GM23338 (cell line): Measurements from ENCODE around the gene ZFX. TPM values are rescaled to one million over a fixed set of nuclear protein-coding genes. Genes with fewer than 3 reads are reported as not detected.

ENCODE experiments used
- ATAC-seq: fragments of 200-7000 bp; cut with Tn5 transposase; 3 replicates; pipeline ENCODE4 v1.9.1; 2020
- DNase-seq: peaks from one replicate; pipeline ENCODE4 v3.0.0-alpha.2; 2015; ENCODE audit warnings: low spot score
- H2AFZ ChIP-seq: fragments of 200-600 bp; sonication (generic); 2 replicates; pipeline ENCODE4 v1.8.0; 2016; ENCODE audit warnings: antibody characterized with exemption, mild to moderate bottlenecking, moderate library complexity
- H3F3A ChIP-seq: fragments of 200-600 bp; sonication (generic); replicated peaks from 2 replicates; pipeline ENCODE4 v1.8.0; 2017; ENCODE audit warnings: antibody characterized with exemption, mixed run types, low read depth
- H3K27ac ChIP-seq: fragments of 200-600 bp; sonication (generic); 2 replicates; pipeline ENCODE4 v1.6.1; 2016; ENCODE audit warnings: low read depth
- H3K27me3 ChIP-seq: fragments of 200-600 bp; sonication (generic); 2 replicates; pipeline ENCODE4 v1.8.0; 2016; ENCODE audit warnings: mild to moderate bottlenecking, mixed run types, moderate library complexity; ENCODE audit not compliant: insufficient read depth
- H3K36me3 ChIP-seq: fragments of 200-600 bp; sonication (generic); 2 replicates; pipeline ENCODE4 v1.8.0; 2016; ENCODE audit warnings: mild to moderate bottlenecking; ENCODE audit not compliant: insufficient read depth
- H3K4me1 ChIP-seq: fragments of 200-600 bp; sonication (generic); 2 replicates; pipeline ENCODE4 v1.8.0; 2016; ENCODE audit warnings: mild to moderate bottlenecking, moderate library complexity; ENCODE audit not compliant: insufficient read depth
- H3K4me2 ChIP-seq: fragments of 200-600 bp; sonication (generic); 2 replicates; pipeline ENCODE4 v1.7.1; 2017; ENCODE audit warnings: mixed run types
- H3K4me3 ChIP-seq: fragments of 200-600 bp; sonication (generic); 2 replicates; pipeline ENCODE4 v1.6.1; 2016; ENCODE audit warnings: mixed run types
- H3K79me2 ChIP-seq: fragments of 200-600 bp; sonication (generic); replicated peaks from 2 replicates; pipeline ENCODE4 v1.8.0; 2017; ENCODE audit warnings: mild to moderate bottlenecking; ENCODE audit not compliant: insufficient read depth
- H3K9me2 ChIP-seq: fragments of 200-600 bp; sonication (generic); 2 replicates; pipeline ENCODE4 v1.8.0; 2017; ENCODE audit not compliant: insufficient read depth
- H4K20me1 ChIP-seq: fragments of 200-600 bp; sonication (generic); replicated peaks from 2 replicates; pipeline ENCODE4 v1.8.0; 2017; ENCODE audit warnings: mild to moderate bottlenecking; ENCODE audit not compliant: insufficient read depth
- H3K27ac Mint-ChIP-seq: 2 replicates; pipeline ENCODE4 v1.8.0; 2020; ENCODE audit warnings: inconsistent platforms, mild to moderate bottlenecking, moderate library complexity, mixed read lengths
- H3K27me3 Mint-ChIP-seq: 3 replicates; pipeline ENCODE4 v1.8.0; 2022; ENCODE audit warnings: low read depth, mild to moderate bottlenecking, moderate library complexity, mixed read lengths, inconsistent platforms; ENCODE audit not compliant: insufficient read depth, poor library complexity
- H3K36me3 Mint-ChIP-seq: 3 replicates; pipeline ENCODE4 v1.8.0; 2021; ENCODE audit warnings: low read depth, mild to moderate bottlenecking, inconsistent platforms, moderate library complexity, mixed read lengths
- H3K4me1 Mint-ChIP-seq: 3 replicates; pipeline ENCODE4 v1.8.0; 2020; ENCODE audit warnings: mild to moderate bottlenecking, inconsistent platforms, mixed read lengths
- H3K4me3 Mint-ChIP-seq: 3 replicates; pipeline ENCODE4 v1.8.0; 2021; ENCODE audit warnings: moderate library complexity, mild to moderate bottlenecking, inconsistent platforms, mixed read lengths
- H3K9me3 Mint-ChIP-seq: 3 replicates; pipeline ENCODE4 v1.8.0; 2020; ENCODE audit warnings: moderate library complexity, mild to moderate bottlenecking, inconsistent platforms, mixed read lengths
- CREB1 ChIP-seq: fragments of 250-450 bp; sonication (Bioruptor Pico); IDR thresholded peaks from 2 replicates; pipeline ENCODE4 v1.5.0; 2020; ENCODE audit warnings: low read depth, mild to moderate bottlenecking, moderate library complexity
- EZH2phosphoT487 ChIP-seq: fragments of 200-600 bp; sonication (generic); IDR thresholded peaks from one replicate; pipeline ENCODE4 v1.8.1; 2018; ENCODE audit warnings: antibody characterized with exemption; ENCODE audit not compliant: unreplicated experiment
- JUNB ChIP-seq: IDR thresholded peaks from one replicate; pipeline ENCODE4 v1.6.1; 2016; ENCODE audit warnings: antibody characterized with exemption; ENCODE audit not compliant: unreplicated experiment
- NANOG ChIP-seq: IDR thresholded peaks from 2 replicates; pipeline ENCODE4 v1.6.1; 2016; ENCODE audit warnings: antibody characterized with exemption, borderline replicate concordance
- STAT1 ChIP-seq: IDR thresholded peaks from one replicate; pipeline ENCODE4 v1.6.1; 2016; ENCODE audit warnings: antibody characterized with exemption; ENCODE audit not compliant: unreplicated experiment
- ZNF331 ChIP-seq: fragments of 250-450 bp; sonication (Bioruptor Pico); IDR thresholded peaks from 2 replicates; pipeline ENCODE4 v1.5.0; 2020; ENCODE audit warnings: low read depth, mild to moderate bottlenecking, moderate library complexity
- polyA plus RNA-seq: library from polyadenylated mRNA; unstranded; fragments of >200 nt; fragmentation: Nextera tagmentation; extraction: Ambion mirVana; gene quantifications from 2 replicates; pipeline ENCODE4 v1.2.1, GENCODE V29; 2016
- total RNA-seq: library from RNA; depleted of rRNA; stranded (reverse); fragments of >200 nt; shearing (Covaris generic); gene quantifications from 2 replicates; pipeline ENCODE4 v1.2.3, GENCODE V29; 2014
- TF ChIP-seq, protein P1 (sequence below): fragments of 250-450 bp; sonication (Bioruptor Pico); IDR thresholded peaks from 2 replicates; pipeline ENCODE4 v1.5.0; 2020; ENCODE audit warnings: mild to moderate bottlenecking, moderate library complexity
- TF ChIP-seq, protein P2 (sequence below): IDR thresholded peaks from 2 replicates; pipeline ENCODE4 v1.6.1; 2016; ENCODE audit warnings: antibody characterized with exemption

Gene ZFX
- total and polyA plus RNA-seq, 2 experiments from 2014 or later, result 11.0 to 15.4 TPM

DNA sequence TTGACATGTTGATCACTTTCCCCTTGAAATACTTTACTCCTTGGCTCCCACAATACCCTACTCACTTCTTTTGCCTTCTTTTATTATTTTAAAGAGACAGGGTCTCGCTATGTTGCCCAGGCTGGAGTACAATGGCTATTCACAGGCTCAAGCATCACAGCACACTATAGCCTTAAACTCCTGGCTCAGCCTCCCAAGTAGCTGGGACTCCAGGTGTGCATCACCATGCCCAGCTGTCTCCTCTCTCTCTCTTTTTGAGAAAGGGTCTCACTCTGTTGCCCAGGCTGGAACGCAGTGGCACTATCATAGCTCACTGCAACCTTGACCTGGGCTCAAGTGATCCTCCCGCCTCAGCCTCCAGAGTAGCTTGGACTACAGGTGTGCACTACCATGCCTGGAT lies 112.8 kb downstream of the ZFX start:
- Histone ChIP-seq H3K36me3 (no peaks in the 10 kb centered on the region), H2AFZ (no peak overlapping the region), H3F3A (no peaks in the 10 kb centered on the region), H3K4me3 (no peak overlapping the region), H3K9me2 (no peaks in the 10 kb centered on the region), H3K27me3 (no peaks in the 10 kb centered on the region), H3K4me1 (no peaks in the 10 kb centered on the region), H3K27ac (no peak overlapping the region), H3K4me2 (no peak overlapping the region), H4K20me1 (no peaks in the 10 kb centered on the region), H3K79me2 (no peaks in the 10 kb centered on the region)
- H3K36me3 Mint-ChIP-seq, result 0 out of 3 replicates have a peak, but pooled peaks cover 3% of the 10 kb centered on the region
- no peak overlapping the region for H3K27ac Mint-ChIP-seq
- no peak for DNase-seq
- no peak for ATAC-seq
- H3K27me3 Mint-ChIP-seq, result no peaks in the 10 kb centered on the region
- no peak for TF ChIP-seq NANOG
- TF ChIP-seq STAT1, result no peak
- no peak for TF ChIP-seq JUNB
- TF ChIP-seq, protein P1, sequence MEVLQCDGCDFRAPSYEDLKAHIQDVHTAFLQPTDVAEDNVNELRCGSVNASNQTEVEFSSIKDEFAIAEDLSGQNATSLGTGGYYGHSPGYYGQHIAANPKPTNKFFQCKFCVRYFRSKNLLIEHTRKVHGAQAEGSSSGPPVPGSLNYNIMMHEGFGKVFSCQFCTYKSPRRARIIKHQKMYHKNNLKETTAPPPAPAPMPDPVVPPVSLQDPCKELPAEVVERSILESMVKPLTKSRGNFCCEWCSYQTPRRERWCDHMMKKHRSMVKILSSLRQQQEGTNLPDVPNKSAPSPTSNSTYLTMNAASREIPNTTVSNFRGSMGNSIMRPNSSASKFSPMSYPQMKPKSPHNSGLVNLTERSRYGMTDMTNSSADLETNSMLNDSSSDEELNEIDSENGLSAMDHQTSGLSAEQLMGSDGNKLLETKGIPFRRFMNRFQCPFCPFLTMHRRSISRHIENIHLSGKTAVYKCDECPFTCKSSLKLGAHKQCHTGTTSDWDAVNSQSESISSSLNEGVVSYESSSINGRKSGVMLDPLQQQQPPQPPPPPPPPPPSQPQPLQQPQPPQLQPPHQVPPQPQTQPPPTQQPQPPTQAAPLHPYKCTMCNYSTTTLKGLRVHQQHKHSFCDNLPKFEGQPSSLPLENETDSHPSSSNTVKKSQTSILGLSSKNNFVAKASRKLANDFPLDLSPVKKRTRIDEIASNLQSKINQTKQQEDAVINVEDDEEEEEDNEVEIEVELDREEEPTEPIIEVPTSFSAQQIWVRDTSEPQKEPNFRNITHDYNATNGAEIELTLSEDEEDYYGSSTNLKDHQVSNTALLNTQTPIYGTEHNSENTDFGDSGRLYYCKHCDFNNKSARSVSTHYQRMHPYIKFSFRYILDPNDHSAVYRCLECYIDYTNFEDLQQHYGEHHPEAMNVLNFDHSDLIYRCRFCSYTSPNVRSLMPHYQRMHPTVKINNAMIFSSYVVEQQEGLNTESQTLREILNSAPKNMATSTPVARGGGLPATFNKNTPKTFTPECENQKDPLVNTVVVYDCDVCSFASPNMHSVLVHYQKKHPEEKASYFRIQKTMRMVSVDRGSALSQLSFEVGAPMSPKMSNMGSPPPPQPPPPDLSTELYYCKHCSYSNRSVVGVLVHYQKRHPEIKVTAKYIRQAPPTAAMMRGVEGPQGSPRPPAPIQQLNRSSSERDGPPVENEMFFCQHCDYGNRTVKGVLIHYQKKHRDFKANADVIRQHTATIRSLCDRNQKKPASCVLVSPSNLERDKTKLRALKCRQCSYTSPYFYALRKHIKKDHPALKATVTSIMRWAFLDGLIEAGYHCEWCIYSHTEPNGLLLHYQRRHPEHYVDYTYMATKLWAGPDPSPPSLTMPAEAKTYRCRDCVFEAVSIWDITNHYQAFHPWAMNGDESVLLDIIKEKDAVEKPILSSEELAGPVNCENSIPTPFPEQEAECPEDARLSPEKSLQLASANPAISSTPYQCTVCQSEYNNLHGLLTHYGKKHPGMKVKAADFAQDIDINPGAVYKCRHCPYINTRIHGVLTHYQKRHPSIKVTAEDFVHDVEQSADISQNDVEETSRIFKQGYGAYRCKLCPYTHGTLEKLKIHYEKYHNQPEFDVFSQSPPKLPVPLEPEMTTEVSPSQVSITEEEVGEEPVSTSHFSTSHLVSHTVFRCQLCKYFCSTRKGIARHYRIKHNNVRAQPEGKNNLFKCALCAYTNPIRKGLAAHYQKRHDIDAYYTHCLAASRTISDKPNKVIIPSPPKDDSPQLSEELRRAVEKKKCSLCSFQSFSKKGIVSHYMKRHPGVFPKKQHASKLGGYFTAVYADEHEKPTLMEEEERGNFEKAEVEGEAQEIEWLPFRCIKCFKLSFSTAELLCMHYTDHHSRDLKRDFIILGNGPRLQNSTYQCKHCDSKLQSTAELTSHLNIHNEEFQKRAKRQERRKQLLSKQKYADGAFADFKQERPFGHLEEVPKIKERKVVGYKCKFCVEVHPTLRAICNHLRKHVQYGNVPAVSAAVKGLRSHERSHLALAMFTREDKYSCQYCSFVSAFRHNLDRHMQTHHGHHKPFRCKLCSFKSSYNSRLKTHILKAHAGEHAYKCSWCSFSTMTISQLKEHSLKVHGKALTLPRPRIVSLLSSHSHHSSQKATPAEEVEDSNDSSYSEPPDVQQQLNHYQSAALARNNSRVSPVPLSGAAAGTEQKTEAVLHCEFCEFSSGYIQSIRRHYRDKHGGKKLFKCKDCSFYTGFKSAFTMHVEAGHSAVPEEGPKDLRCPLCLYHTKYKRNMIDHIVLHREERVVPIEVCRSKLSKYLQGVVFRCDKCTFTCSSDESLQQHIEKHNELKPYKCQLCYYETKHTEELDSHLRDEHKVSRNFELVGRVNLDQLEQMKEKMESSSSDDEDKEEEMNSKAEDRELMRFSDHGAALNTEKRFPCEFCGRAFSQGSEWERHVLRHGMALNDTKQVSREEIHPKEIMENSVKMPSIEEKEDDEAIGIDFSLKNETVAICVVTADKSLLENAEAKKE (CRISPR knock-in tag), result no peak
- TF ChIP-seq EZH2phosphoT487, result no peak
- TF ChIP-seq, protein P2, sequence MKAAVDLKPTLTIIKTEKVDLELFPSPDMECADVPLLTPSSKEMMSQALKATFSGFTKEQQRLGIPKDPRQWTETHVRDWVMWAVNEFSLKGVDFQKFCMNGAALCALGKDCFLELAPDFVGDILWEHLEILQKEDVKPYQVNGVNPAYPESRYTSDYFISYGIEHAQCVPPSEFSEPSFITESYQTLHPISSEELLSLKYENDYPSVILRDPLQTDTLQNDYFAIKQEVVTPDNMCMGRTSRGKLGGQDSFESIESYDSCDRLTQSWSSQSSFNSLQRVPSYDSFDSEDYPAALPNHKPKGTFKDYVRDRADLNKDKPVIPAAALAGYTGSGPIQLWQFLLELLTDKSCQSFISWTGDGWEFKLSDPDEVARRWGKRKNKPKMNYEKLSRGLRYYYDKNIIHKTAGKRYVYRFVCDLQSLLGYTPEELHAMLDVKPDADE, result no peak
- no peak for TF ChIP-seq ZNF331
- TF ChIP-seq CREB1 (CRISPR knock-in tag), result no peak
- no peak overlapping the region for H3K4me3 Mint-ChIP-seq
- peaks cover 5% of the 10 kb centered on the region; the same call in 1 of the 3 replicates for H3K4me1 Mint-ChIP-seq
- no peaks in the 10 kb centered on the region; the same call in 1 of the 3 replicates for H3K9me3 Mint-ChIP-seq
